HG02970 (cell line): ENCODE data around the gene ADCK2.
A peak's percentile ranks its signal among the peaks of the same experiment; 100 is the strongest.
"Not testable (repeated sequence)": the region's sequence is repeated elsewhere in the genome, so short reads cannot be mapped to it uniquely, and the experiment has no call there.

ENCODE experiments used
- ATAC-seq: cut with Tn5 transposase; IDR thresholded peaks from one replicate; pipeline ENCODE4 v1.9.1; 2021; ENCODE audit warnings: mild to moderate bottlenecking, moderate library complexity, moderate number of reproducible peaks; ENCODE audit not compliant: unreplicated experiment, low FRiP score

The ADCK2 gene

DNA sequence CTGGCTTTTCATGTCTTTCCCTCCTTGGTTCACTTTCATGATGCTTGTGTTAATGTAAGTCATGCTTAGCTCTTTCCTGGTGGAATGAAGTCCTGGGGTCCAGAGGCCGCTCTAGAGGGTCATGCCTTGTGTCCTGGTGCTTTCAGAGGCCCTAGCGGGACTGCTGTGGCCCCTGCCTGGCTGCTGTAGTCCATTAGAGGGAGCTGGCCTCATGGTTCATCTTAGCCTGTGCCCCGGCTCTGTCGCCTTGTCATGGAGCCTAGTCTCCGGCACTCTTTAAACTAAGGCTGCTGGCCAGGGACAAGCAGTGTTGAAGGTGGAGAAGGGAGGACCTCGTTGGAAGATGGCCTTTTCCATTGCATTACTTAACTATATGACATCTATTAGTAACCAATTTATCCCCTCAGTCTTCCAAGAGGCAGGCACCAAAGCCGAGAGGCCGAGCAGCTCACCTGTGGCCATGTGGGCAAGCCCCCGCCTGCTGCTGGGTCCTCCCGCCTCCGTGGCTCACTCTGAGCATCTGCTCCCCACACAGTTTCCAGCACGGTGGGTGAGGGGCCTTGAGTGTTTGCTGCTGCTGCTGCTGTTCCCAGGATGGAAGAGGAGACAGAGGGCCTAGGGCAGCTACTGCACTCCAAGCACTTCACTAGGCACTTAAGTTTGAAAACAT is 18.8 kb downstream of the ADCK2 start:
- no peak for ATAC-seq

DNA sequence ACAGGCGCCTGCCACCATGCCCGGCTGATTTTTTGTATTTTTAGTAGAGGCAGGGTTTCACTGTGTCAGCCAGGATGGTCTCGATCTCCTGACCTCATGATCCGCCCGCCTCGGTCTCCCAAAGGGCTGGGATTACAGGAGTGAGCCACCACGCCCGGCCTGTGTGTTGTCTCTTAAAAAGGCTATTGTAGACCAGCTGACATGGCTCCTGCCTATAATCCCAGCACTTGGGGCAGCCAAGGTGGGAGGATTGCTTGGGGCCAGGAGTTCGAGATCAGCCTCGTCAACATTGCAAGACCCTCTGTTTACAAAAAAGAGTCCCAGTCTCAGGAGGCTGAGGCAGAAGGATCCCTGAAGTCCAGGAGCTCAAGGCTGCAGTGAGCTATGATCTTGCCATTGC is 21.1 kb downstream of the ADCK2 start:
- ATAC-seq: not testable (repeated sequence)

DNA sequence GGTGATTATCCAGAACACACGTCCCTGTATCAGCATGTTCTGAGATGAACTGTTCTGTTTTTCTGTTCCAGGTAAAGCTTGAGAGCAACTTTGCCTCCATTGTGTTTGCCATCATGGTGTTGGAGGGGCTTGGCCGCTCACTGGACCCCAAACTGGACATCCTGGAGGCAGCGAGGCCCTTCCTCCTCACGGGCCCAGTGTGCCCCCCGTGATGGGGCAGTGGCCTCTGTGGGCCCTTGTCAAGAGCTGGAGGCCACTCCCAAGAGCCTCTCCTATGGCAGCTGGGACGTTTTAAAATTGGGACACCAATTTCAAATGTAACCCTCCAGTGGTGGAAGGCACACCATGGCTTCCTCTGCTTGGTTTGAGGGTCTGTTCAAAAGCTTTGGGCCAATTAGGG is 21.8 kb downstream of the ADCK2 start:
- no peak for ATAC-seq

DNA sequence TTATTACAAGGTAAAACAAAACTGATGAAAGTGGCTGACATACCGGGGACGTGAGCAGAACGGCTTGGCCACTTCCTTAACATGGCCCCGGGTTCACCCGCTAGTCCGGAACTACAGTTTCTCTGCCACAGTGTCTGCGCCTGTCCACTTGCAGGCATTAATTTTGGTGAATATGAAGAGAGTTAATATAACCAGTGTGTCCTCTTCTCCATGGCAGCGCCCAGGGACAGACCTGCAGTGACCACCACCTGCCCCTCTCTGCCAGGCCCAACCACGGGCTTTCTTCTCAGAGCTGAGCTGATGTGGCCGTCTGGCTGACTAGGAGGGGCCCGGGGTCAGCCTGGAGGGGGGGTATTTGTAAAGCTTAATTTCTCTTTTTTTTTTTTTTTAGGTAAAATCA is 22.6 kb downstream of the ADCK2 start:
- ATAC-seq: no peak

DNA sequence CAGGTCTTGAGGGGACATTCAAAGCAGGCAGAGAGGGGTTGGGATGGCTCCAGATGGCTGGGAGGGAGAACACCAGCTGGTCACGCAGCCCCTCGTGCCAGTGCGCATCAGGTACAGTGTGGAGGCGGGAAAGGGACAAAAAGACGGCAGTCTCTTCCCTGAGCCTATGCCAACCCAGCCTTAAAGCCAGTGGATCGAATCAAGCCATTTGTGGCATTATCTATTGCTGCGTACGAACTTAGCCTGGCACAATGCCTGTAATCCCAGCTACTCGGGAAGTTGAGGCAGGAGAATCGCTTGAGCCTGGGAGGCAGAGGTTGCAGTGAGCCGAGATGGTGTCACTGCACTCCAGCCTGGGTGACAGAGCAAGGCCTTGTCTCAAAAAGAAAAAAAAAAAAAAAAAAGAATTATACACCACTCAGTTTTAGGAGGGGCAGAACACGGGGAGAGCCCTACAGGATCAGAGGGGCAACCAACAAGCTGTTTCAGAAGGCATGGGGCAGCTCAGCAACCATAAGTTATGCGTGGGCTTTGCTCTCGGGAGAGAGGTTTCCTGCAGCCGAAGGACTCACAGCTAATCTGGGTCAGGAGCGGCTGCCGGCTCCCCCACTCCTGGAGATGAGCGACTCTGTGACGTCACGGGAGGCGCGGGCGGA is 23.4 kb downstream of the ADCK2 start:
- ATAC-seq: peak; percentile 87

DNA sequence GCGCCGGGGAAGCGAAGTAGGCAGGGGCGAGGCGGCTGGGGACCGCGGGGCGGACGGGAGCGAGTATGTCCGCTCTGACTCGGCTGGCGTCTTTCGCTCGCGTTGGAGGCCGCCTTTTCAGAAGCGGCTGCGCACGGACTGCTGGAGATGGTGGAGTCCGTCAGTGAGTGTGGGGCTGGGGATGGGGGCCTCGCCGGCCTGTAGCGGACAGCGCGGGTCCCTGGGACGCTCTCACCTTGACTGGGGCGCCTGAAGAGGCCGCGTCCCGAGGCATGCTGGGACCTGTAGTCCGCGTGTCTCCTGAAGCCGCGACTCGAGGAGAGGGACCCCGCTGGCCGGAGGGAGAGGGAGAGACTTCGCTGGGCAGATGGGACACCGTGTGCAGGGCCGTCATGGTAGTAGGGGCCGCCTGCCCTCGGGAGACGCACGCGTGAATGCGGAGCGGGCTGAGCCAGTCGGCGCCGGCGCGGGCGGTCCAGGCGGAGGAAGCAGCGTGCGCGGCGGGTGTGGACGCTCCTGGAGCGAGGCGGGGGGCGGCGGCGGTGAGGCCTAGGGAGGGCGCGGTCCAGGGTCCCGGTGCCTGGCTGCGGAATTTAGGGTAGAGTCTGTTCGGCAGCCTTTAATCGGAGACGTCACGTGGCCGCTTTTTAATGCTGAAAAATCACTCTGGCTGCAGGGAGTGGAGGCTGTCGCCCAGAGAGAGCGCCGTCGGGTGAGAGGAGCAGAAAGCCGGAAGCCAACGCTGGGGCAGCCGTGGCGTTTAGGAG is 24.1 kb downstream of the ADCK2 start, which contains the start of gene NDUFB2:
NDUFB2 (plus strand) TSS at position 29 of the 767 bp plus-strand sequence; CDS start at position 66, 37 bp downstream.
- peak; percentile 74 for ATAC-seq

DNA sequence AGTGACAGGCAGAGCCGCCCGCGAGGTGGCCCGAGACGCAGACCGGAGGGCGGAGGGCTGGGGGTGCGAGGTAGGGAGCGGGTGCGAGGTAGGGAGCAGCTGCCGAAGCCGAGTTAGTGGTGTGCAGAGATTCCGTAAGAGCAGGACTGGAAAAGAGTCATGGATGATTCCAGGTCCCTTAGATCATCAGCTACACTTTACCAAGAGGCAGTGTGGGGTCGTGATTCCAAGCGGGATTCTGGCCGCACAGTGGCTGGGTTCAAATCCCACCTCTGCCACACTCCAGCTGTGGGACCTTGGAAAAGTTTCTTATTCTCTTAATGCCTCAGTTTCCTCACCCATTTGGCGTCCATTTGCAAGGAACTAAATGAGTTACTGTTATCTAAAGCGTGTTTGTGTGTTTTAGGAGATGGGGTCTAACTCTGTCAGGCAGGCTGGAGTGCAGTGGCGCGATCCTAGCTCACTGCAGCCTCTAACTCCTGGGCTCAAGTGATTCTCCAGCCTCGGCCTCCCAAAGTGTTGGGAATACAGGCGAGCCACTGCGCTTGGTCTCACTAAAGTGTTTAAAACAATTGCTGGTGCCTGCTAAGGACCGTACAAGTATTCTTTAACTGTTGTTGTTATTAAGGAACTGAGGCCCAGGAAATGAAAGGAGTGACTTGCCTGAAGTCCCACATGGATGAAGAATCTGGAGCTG is 24.9 kb downstream of the ADCK2 start:
- no peak for ATAC-seq

DNA sequence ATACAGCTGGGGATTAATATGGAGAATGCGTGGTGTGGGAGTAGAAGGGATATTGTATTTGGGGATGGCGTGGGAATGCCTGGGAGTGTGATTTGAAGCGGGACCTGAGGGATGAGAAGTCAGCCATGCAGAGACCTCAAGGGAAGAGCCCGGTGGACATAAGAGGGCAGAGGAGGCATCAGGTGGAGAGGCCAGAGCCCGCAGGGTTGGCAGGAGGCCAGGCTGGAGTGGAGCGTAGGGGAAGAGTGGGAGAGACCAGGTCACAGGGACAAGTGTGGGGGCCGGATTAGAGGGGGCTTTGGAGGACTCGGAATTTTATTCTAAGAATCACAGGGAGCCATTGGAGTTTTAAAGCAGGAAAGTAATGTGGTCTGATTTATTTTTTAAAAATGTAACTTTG is 25.7 kb downstream of the ADCK2 start:
- ATAC-seq: no peak

DNA sequence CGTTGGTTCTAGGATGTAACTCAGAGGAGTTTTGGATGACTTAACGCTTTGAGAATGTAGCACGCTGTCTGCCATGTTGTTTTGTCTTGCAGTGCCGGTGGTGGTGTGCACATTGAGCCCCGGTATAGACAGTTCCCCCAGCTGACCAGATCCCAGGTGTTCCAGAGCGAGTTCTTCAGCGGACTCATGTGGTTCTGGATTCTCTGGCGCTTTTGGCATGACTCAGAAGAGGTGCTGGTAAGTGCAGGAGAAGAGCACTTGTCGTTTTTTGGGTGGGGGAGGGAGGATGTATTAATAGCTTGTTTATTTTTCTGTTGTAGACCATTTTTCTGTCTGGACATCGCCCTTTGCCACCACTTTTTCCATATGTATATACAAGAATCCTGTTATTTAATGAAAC is 30.0 kb downstream of the ADCK2 start:
- no peak for ATAC-seq

DNA sequence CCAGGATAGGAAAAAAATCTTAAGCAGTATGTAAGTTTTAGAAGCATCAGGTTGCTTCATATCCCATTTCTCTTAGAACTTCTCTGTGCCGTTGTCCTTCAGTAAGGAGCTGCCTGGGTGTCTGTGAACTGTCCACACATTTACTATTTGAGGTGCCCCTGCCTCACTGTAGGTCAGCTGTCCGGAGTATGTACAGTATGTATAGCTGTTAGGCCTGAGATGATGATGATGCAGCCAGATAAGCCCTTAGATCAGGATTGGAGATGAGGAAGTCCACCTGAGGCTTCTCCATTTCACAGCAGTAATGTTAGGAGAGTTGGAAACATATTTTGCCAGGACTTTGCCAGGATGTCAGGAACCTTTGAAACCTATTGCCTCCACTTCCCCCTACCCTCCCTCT is 31.5 kb downstream of the ADCK2 start:
- no peak for ATAC-seq

DNA sequence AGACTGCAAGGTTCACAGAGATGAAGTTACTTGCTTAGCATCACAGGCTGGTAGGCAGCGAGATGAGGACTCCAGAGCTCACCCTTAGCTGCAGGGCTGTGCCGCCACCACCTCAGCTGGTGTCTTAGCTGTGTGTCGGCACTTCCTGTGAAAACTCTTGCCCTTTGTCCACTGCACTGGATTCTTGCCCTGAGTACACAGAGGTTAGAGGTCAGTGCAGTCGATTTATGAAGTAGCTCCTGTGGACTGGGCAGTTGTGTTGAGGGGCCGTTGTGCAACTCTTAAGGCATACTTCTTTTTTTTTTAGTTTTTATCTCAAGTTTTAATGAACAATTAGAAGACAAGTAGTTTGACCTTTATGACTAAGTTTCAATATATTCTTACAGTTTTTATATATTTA is 34.4 kb downstream of the ADCK2 start:
- ATAC-seq: no peak

DNA sequence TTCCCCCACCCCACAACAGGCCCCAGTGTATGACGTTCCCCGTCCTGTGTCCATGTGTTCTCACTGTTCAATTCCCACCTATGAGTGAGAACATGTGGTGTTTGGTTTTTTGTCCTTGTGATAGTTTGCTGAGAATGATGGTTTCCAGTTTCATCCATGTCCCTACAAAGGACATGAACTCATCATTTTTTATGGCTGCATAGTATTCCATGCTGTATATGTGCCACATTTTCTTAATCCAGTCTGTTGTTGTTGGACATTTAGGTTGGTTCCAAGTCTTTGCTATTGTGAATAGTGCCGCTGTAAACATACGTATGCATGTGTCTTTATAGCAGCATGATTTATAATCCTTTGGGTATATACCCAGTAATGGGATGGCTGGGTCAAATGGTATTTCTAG is 36.0 kb downstream of the ADCK2 start:
- ATAC-seq: not testable (repeated sequence)

DNA sequence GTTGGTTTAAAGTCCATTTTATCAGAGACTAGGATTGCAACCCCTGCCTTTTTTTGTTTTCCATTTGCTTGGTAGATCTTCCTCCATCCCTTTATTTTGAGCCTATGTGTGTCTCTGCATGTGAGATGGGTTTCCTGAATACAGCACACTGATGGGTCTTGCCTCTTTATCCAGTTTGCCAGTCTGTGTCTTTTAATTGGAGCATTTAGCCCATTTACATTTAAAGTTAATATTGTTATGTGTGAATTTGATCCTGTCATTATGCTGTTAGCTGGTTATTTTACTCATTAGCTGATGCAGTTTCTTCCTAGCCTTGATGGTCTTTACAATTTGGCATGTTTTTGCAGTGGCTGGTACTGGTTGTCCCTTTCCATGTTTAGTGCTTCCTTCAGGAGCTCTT is 39.6 kb downstream of the ADCK2 start:
- not testable (repeated sequence) for ATAC-seq

DNA sequence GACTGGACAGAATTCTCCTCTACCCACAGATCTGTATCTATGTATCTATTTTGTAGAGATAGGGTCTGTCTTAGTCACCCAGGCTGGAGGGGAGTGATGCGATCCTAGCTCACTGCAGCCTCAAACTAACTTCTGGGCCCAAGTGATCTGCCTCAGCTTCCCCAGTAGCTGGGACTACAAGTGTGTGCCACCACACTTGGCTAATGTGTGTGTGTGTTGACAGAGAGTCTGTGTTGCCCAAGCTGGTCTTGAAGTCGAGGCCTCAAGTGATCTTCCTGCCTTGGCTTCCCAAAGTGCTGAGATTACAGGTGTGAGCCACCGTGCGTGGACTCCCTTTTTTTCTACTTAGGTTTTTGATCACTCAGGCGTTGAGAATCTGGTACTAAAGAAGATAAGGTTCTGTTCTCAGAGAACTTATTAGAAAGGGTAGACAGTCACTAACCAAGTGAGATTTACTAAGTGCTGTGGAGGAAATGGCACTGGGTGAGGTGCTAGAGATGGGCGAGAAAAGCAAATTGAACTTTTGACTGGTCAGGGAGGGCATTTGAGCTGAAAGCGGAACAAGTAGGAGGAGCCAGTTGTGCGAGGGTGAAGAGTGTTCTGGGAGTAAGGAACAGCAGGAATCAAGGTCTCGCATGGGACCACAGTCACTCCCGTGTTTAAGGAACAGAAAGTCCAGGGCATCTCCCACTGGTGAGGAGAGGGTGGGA is 41.7 kb downstream of the ADCK2 start:
- no peak for ATAC-seq

DNA sequence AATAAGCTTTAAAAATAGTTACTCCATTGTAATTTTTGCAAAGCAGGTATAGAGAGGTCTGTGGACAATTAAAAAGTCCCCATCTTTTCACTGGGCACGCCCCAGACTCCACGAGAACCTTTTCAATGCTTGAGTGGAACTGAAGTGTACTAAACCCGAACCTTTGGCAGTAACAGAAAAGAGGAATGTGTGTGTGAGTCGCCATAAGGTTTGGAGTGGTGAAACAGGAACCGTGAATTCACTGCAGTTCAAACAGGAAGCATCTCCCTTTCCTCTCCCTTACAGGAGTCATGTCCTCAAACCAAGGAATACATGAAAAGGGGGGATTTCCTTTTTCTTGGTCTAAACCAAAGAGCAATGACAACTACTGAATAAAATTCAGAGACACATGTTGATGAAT is 47.0 kb downstream of the ADCK2 start:
- no peak for ATAC-seq

DNA sequence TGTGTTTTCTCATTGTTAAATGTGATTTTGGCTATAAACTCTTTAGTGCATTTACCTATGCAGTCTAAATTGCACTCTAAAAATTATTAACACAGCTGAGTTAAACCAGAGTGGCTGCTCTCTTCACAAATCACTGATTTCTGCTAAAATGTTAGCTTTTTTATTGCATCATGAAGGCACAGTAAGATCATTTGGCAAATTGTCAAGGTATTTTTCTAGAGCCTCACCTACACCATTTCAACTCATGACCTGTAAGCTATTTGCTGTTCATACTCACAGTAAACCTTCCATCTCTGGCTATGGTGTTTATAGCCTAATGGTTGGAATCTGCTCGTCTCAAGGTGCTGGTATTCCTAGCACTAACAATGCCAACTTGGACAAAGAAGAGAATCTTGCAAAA is 49.5 kb downstream of the ADCK2 start:
- ATAC-seq: no peak

DNA sequence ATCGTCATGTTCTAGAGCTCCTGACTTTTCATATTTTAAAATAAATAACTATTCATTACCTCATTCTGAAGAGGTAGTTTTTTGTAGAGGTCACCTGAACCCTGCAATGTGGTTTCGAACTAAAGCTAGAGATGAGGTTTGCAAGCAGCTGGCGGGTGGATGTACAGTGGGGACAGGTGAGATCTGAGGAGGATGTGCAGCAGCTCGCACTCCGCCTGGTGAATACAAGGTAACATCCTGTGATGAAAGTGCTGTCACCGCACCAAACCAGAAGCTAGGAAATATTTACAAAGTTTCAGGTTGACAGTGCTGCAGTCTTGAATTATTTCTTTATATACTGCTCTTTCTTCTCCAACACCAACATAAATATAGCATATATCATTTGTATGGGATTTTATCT is 50.3 kb downstream of the ADCK2 start:
- ATAC-seq: no peak

DNA sequence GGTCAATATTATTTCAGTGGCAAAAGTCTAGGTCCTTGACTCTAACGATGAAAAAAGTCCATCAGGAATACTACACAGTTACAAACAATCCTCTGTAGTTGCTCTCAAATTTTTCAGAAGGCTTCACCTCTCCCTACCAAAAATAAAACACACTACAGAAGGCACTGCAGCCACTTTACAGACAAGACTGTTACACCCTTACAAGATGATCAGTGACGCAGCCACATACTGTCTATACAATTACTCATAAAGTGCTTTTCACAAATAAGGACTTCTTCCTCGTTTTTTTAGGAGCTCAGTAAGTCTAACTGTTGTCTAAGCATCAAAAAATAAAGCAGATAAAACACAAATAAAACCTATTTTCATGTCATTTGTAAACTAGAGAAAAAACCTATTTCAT is 50.8 kb downstream of the ADCK2 start:
- no peak for ATAC-seq

DNA sequence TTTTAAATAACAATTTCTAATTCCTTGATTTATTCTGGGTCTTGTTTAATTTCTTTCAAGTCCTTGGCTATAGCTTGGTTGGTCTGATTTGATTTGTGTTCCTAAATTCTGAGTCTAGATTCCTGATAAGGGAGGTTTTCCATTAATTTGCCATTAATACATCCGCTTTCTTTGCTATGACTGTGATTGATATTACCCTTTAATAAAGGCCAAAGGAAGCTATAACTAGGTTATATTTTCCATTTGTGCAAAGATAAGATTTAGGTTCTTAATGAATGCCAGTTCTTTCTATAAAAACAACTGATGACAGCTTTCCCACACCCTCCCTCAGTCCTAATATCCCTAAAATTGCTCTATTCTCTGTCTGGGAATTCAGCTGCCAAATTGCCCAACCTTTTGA is 52.0 kb downstream of the ADCK2 start:
- no peak for ATAC-seq

DNA sequence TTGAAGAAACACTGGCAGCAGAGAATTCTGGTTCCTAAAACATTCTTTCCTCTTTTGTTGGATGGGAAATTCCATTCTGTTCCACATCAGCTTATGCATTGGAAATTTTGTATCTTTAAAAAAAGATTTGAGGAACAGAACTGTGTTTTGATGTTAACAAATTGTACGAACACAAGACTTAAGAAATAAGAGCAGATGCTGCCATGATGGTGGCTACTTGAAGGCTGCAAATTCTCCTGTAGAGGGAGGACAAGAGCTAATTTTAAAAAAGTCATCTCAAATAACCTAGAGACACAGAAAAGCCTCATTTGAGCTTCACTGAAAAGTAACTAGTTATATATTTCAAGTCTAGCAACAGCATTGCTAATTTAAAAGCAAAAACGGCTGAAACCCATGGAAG is 53.5 kb downstream of the ADCK2 start:
- ATAC-seq: no peak
